IPS-20b (cell line): ENCODE data around the gene CITED2.

Experiments
- H3K27ac ChIP-seq: one replicate; pipeline ENCODE4 v1.5.1; 2013; ENCODE audit warnings: low read length
- H3K27me3 ChIP-seq: 2 replicates; pipeline ENCODE4 v1.6.1; 2013; ENCODE audit warnings: mild to moderate bottlenecking, low read length, inconsistent platforms; ENCODE audit not compliant: insufficient read depth
- H3K36me3 ChIP-seq: 2 replicates; pipeline ENCODE4 v1.6.1; 2013; ENCODE audit warnings: low read depth, mild to moderate bottlenecking, inconsistent platforms, low read length, moderate library complexity; ENCODE audit not compliant: insufficient read depth
- H3K4me1 ChIP-seq: 2 replicates; pipeline ENCODE4 v1.6.1; 2013; ENCODE audit warnings: mild to moderate bottlenecking, control low read depth, inconsistent platforms, low read length, moderate library complexity; ENCODE audit not compliant: insufficient read depth
- H3K4me3 ChIP-seq: 2 replicates; pipeline ENCODE4 v1.5.1; 2013; ENCODE audit warnings: mild to moderate bottlenecking, low read length, inconsistent platforms
- H3K9ac ChIP-seq: 2 replicates; pipeline ENCODE4 v1.6.1; 2013; ENCODE audit warnings: low read depth, mild to moderate bottlenecking, inconsistent platforms, low read length, moderate library complexity
- H3K9me3 ChIP-seq: 2 replicates; pipeline ENCODE4 v1.6.1; 2013; ENCODE audit warnings: mild to moderate bottlenecking, low read depth, low read length, inconsistent platforms; ENCODE audit not compliant: insufficient read depth

The CITED2 gene

GRCh38 chr6:139356924-139357323, 17.5 kb downstream of the CITED2 start:
- Histone ChIP-seq H3K9me3 (no peaks in the 10 kb centered on the region; the same call in 1 of the 2 replicates), H3K4me1 (no peaks in the 10 kb centered on the region), H3K27me3 (no peaks in the 10 kb centered on the region), H3K4me3 (no peak overlapping the region), H3K9ac (no peak overlapping the region), H3K27ac (no peak overlapping the region), H3K36me3 (no peaks in the 10 kb centered on the region)

DNA sequence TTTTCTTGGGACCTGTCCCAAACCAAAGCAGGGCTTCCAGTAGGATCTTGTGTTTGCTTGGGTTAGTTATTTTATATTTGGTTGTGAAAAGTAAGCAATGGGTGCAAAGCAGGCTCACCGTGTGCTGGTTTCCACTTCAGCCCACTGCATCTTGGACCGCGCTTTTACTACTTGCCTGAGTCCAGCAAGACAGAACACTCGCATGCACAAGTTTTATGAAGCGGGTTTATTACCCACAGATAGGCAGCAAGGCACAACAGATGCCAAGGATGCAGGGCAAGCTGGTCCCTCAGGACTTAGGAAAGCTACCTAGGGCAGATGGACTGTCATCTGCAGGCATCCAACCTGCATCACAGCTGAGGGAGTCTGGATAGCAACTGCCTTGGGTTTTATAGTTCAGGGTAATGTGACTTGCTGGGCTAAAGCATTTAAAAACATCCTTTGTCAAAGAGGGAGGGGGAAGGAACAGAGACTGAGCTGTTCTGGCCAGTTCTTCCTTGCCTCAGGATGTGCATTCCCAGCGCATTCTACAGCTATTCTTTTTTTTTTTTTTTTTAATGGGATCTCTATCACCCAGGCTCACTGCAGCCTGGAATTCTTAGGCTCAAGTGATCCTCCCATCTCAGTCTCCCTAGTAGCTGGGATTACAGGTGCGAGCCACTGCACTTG, 18.5 kb downstream of the CITED2 start:
- Histone ChIP-seq H3K9me3 (no peaks in the 10 kb centered on the region; the same call in 1 of the 2 replicates), H3K27ac (no peak overlapping the region), H3K4me3 (no peak overlapping the region), H3K9ac (no peak overlapping the region), H3K4me1 (no peaks in the 10 kb centered on the region), H3K36me3 (no peaks in the 10 kb centered on the region), H3K27me3 (no peaks in the 10 kb centered on the region)

DNA sequence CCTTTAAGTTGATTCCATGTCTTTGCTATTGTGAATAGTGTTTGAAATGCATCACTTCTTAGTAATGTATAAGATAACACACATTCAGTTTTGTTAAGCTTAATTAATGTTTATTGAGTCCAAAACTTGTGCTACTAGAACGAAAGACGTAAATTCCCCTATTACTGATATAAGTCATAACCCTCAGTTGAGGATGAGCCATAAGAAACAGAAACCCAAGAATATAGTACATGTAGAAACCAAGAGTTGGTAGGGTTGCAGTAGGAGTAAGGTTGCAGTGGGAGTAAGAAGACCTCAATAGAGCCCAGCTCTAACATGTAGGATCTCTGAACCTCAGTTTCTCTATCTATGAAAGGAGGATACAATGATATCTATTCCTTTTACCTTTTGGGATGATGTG, 19.3 kb downstream of the CITED2 start:
- Histone ChIP-seq H3K36me3 (no peaks in the 10 kb centered on the region), H3K4me1 (no peaks in the 10 kb centered on the region), H3K9me3 (no peaks in the 10 kb centered on the region; the same call in 1 of the 2 replicates), H3K4me3 (no peak overlapping the region), H3K27ac (no peak overlapping the region), H3K9ac (no peak overlapping the region), H3K27me3 (no peaks in the 10 kb centered on the region)

GRCh38 chr6:139354189-139354588, 20.3 kb downstream of the CITED2 start:
- H3K4me3 ChIP-seq, result no peak overlapping the region
- H3K36me3 ChIP-seq, result no peaks in the 10 kb centered on the region
- H3K27me3 ChIP-seq, result no peaks in the 10 kb centered on the region
- H3K9me3 ChIP-seq, result no peaks in the 10 kb centered on the region; the same call in 1 of the 2 replicates
- no peak overlapping the region for H3K27ac ChIP-seq
- H3K4me1 ChIP-seq, result no peaks in the 10 kb centered on the region
- no peak overlapping the region for H3K9ac ChIP-seq

GRCh38 chr6:139349464-139350020, 24.9 kb downstream of the CITED2 start:
- no peaks in the 10 kb centered on the region for H3K27me3 ChIP-seq
- H3K9ac ChIP-seq, result no peak overlapping the region

DNA sequence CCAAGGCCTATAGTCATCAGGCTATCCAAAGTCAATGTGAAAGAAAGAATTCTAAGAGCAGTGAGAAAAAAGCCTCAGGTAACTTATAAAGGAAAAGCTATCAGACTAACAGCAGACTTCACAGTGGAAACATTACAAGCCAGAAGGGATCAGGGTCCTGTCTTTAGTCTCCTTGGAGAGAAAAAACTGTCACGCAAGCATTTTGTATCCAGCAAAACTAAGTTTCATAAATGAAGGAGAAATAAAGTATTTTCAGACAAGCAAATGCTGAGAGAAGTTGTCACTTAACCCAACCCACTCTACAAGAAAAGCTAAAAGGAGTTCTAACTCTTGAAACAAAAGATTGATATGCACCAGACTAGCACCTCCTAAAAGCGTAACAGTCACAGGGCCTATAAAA, 28.1 kb downstream of the CITED2 start:
- Histone ChIP-seq H3K27ac (no peak overlapping the region), H3K4me3 (no peak overlapping the region), H3K36me3 (no peaks in the 10 kb centered on the region), H3K4me1 (peaks cover 6% of the 10 kb centered on the region), H3K27me3 (no peaks in the 10 kb centered on the region), H3K9ac (no peak overlapping the region), H3K9me3 (no peaks in the 10 kb centered on the region)

More at GRCh38 chr6:139349464-139350020, 24.9 kb downstream of the CITED2 start:
- no peak overlapping the region for H3K4me3 ChIP-seq
- H3K36me3 ChIP-seq, result no peaks in the 10 kb centered on the region
- no peaks in the 10 kb centered on the region; the same call in 1 of the 2 replicates for H3K4me1 ChIP-seq
- H3K27ac ChIP-seq, result no peak overlapping the region
- no peaks in the 10 kb centered on the region for H3K9me3 ChIP-seq

GRCh38 chr6:139344186-139344963, 30.1 kb downstream of the CITED2 start:
- no peaks in the 10 kb centered on the region for H3K9me3 ChIP-seq
- H3K4me3 ChIP-seq, result no peak overlapping the region
- no peak overlapping the region for H3K9ac ChIP-seq
- H3K27me3 ChIP-seq, result no peaks in the 10 kb centered on the region
- H3K27ac ChIP-seq, result no peak overlapping the region
- peaks cover 6% of the 10 kb centered on the region for H3K4me1 ChIP-seq
- no peaks in the 10 kb centered on the region for H3K36me3 ChIP-seq

GRCh38 chr6:139343052-139343750, 31.2 kb downstream of the CITED2 start:
- no peaks in the 10 kb centered on the region for H3K9me3 ChIP-seq
- H3K9ac ChIP-seq, result no peak overlapping the region
- no peak overlapping the region for H3K27ac ChIP-seq

DNA sequence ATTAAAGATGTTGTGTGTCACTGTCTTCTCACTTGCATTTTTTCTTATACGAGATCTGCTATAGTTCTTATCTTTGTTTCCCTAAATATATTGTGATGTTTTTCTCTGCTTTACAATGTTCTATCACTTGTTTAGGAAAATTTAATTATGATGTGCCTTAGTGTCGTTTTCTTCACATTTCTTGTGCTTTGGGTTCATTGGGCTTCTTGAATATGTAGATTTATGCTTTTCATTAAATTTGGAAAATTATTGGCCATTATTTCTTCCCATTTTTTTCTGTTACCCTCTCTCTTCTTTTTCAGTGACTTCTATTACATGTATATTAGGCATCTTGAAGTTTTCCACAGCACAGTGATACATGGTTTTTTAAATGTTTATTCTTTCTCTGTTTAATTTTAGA, 33.4 kb downstream of the CITED2 start:
- no peak overlapping the region for H3K4me3 ChIP-seq
- H3K9ac ChIP-seq, result no peak overlapping the region
- H3K36me3 ChIP-seq, result no peaks in the 10 kb centered on the region
- peaks cover 6% of the 10 kb centered on the region for H3K4me1 ChIP-seq
- H3K9me3 ChIP-seq, result no peaks in the 10 kb centered on the region
- H3K27me3 ChIP-seq, result no peaks in the 10 kb centered on the region
- H3K27ac ChIP-seq, result no peak overlapping the region

More at GRCh38 chr6:139343052-139343750, 31.2 kb downstream of the CITED2 start:
- Histone ChIP-seq H3K36me3 (no peaks in the 10 kb centered on the region), H3K27me3 (no peaks in the 10 kb centered on the region), H3K4me3 (no peak overlapping the region), H3K4me1 (peaks cover 6% of the 10 kb centered on the region)

DNA sequence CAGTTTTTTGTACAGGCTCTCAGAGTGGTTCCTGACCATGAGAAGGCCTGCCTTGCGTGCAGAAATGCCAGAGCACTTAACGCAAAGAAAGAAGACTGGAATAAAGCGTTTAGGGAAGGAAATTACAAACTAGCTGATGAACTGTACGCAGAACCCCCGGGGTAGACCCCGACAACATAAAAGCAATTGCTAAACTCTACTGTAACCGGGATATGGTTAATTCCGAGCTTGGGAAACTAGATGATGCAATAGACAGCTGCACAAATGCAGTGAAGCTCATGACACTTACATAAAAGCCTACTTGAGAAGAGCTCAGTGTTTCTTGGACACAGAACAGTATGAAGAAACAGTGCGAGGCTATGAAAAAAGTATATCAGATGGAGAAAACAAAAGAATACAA, 35.7 kb downstream of the CITED2 start:
- no peaks in the 10 kb centered on the region for H3K36me3 ChIP-seq
- H3K4me3 ChIP-seq, result no peak overlapping the region
- H3K9ac ChIP-seq, result no peak overlapping the region
- H3K27me3 ChIP-seq, result no peaks in the 10 kb centered on the region
- no peaks in the 10 kb centered on the region for H3K4me1 ChIP-seq
- no peaks in the 10 kb centered on the region for H3K9me3 ChIP-seq
- no peak overlapping the region for H3K27ac ChIP-seq

GRCh38 chr6:139337830-139338229, 36.6 kb downstream of the CITED2 start:
- Histone ChIP-seq H3K9ac (no peak overlapping the region), H3K27me3 (no peaks in the 10 kb centered on the region), H3K9me3 (no peaks in the 10 kb centered on the region), H3K4me1 (no peaks in the 10 kb centered on the region), H3K36me3 (no peaks in the 10 kb centered on the region), H3K27ac (no peak overlapping the region), H3K4me3 (no peak overlapping the region)
